Non-pigmented ciliary epithelial cell (primary cell): Measurements from ENCODE around the gene TEX14.
"Not testable (repeated sequence)": the region's sequence is repeated elsewhere in the genome, so short reads cannot be mapped to it uniquely, and the experiment has no call there.

Experiments
- DNase-seq: peaks from one replicate; pipeline ENCODE4 v3.0.0-alpha.2; 2010; ENCODE audit warnings: low read depth

Gene TEX14

GRCh38 chr17:58691701-58692238 lies at the start of gene TEX14:
Gene TEX14, minus strand, starts transcription at chr17:58692045. Its CDS starts 40,044 bp downstream, at chr17:58652001.
- no peak for DNase-seq

GRCh38 chr17:58741121-58741625 lies 49.3 kb upstream of the TEX14 start:
- DNase-seq = peak; percentile 14

GRCh38 chr17:58734811-58735210 lies 43.0 kb upstream of the TEX14 start:
- DNase-seq = no peak

- no peak for DNase-seq
These were observed 42.2 kb upstream of the TEX14 start for GRCh38 chr17:58734040-58734439.

- DNase-seq = no peak
These were observed 39.1 kb upstream of the TEX14 start for GRCh38 chr17:58730937-58731336.

GRCh38 chr17:58728798-58729197 lies 37.0 kb upstream of the TEX14 start:
- DNase-seq = no peak

GRCh38 chr17:58722696-58723095 lies 30.9 kb upstream of the TEX14 start:
- DNase-seq = no peak

- no peak for DNase-seq
These were observed 30.4 kb upstream of the TEX14 start for GRCh38 chr17:58722274-58722673.

- DNase-seq = no peak
These were observed 19.2 kb upstream of the TEX14 start for GRCh38 chr17:58710948-58711552.

- DNase-seq = no peak
These were observed 14.7 kb upstream of the TEX14 start for GRCh38 chr17:58706351-58707140.

GRCh38 chr17:58703916-58704286 lies 12.1 kb upstream of the TEX14 start:
- no peak for DNase-seq

GRCh38 chr17:58703137-58703915 lies 11.5 kb upstream of the TEX14 start:
- no peak for DNase-seq

GRCh38 chr17:58702708-58703107 lies 10.9 kb upstream of the TEX14 start:
- DNase-seq = no peak

- no peak for DNase-seq
These were observed 10.2 kb upstream of the TEX14 start for GRCh38 chr17:58702045-58702476.

GRCh38 chr17:58699771-58700170 lies 7.9 kb upstream of the TEX14 start:
- no peak for DNase-seq

- DNase-seq = no peak
These were observed 3.0 kb upstream of the TEX14 start for GRCh38 chr17:58694826-58695225.

- no peak for DNase-seq
These were observed 2.5 kb upstream of the TEX14 start for GRCh38 chr17:58694302-58694701.

- DNase-seq = no peak
These were observed 1.9 kb upstream of the TEX14 start for GRCh38 chr17:58693751-58694150.

- DNase-seq = no peak
These were observed 1.4 kb upstream of the TEX14 start for GRCh38 chr17:58693208-58693607.

- no peak for DNase-seq
These were observed 602 bp upstream of the TEX14 start, which contains the start of gene RAD51C for GRCh38 chr17:58692239-58693055. Gene RAD51C, plus strand, starts transcription at chr17:58692602. Its CDS starts 42 bp downstream, at chr17:58692644.

- DNase-seq = not testable (repeated sequence)
These were observed 1.8 kb downstream of the TEX14 start for GRCh38 chr17:58690033-58690432.
